Uterus (tissue), 2 donors: ENCODE measurements around the gene BLOC1S2.

ENCODE experiments used
- POLR2A ChIP-seq, 2 donors: fragments of 450-650 bp; IDR thresholded peaks; one replicate each; pipeline ENCODE4 v1.6.1; 2016; ENCODE audit warnings: antibody characterized with exemption in 2 of 2, mild to moderate bottlenecking in 1 of 2, moderate library complexity in 1 of 2
- TF ChIP-seq, protein P1 (sequence below), 4 experiments: fragments of 200-600 bp in 2 of 4; fragments of 450-650 bp in 2 of 4; sonication (generic) in 2 of 4; IDR thresholded peaks; one replicate each; pipeline ENCODE4 v1.5.1; 2016 to 2019; ENCODE audit warnings: antibody characterized with exemption in 4 of 4, mild to moderate bottlenecking in 2 of 4, moderate library complexity in 1 of 4

DNA sequence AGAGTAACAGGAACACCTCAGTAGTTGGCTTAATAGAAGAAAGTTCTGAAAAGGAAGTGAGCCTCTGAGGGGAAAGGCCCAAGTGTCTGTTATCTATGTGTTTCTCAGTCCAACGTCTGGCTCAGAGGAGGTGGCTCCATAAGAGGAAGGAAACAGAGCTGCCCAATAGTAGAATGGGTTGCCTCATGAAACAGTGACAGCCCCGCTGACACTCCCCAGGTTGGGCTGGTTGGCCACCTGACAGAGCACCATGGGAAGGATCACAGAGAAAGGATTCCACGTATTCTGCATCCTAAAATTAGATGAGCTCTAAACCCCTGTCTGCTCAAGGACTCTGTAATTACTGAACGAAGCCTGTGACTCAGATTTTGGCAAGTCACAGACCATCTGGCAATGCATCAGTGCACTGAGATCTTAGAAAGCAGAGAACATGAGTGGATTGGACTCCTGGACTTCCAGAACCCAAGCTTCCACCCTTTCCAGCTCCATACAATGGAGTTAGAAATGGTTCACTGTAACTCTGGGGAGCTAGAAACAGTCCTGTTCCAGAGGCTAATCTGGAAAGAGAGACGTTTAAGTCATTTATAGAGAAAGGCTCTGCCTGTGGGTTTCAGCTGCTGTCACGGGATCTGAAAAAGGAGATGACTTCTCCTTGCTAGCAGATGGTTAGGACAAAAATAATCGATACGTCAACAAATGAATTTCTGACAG lies 40.7 kb upstream of the BLOC1S2 start:
- TF ChIP-seq POLR2A (IDR thresholded peaks at IDR 0.05), result no peak
- TF ChIP-seq, protein P1, sequence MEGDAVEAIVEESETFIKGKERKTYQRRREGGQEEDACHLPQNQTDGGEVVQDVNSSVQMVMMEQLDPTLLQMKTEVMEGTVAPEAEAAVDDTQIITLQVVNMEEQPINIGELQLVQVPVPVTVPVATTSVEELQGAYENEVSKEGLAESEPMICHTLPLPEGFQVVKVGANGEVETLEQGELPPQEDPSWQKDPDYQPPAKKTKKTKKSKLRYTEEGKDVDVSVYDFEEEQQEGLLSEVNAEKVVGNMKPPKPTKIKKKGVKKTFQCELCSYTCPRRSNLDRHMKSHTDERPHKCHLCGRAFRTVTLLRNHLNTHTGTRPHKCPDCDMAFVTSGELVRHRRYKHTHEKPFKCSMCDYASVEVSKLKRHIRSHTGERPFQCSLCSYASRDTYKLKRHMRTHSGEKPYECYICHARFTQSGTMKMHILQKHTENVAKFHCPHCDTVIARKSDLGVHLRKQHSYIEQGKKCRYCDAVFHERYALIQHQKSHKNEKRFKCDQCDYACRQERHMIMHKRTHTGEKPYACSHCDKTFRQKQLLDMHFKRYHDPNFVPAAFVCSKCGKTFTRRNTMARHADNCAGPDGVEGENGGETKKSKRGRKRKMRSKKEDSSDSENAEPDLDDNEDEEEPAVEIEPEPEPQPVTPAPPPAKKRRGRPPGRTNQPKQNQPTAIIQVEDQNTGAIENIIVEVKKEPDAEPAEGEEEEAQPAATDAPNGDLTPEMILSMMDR (IDR thresholded peaks at IDR 0.05), result no peak
